ENCODE data around the gene ALX3. TPM values are rescaled to one million over a fixed set of nuclear protein-coding genes. Genes with fewer than 3 reads are reported as not detected.

The ALX3 gene
- polyA plus RNA-seq, 1 experiment = not detected

DNA sequence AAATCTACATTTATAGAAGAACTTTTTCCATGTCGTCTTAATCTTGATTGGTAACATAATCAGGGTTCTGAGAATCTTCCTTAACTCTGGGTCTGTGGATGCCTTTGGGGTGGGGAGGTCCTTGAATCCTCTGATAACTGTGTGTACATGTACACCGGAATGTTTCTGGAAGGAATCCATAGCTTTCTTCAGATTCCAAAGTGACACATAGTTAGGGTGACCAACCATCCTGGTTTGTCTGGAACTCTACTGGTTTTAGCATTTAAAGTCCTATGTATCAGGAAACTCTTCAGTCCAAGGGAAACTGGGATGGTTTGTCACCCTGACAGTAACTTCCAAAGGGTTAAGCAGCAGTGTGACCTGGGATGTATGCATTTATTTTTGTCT lies 19.2 kb downstream of the ALX3 start:
- no peaks in the 10 kb centered on the region for H3K27me3 ChIP-seq (ENCODE audit: control insufficient read depth, insufficient read depth, low read length)
- DNase-seq (ENCODE audit: low read depth, low spot score) = no peak
- H3K9me3 ChIP-seq (ENCODE audit: control insufficient read depth, insufficient read depth, low read length) = no peaks in the 10 kb centered on the region
- ChIA-PET POLR2A (no interaction called here), CTCF (interaction anchor here (1.2 to 5.3 kb wide), 8 partner anchors 9 to 261 kb away, joined by 3 to 64 read pairs (median 4); no protein-coding TSS in a partner anchor)
- H3K27ac ChIP-seq (ENCODE audit: low read depth, low read length) = no peak overlapping the region
- TF ChIP-seq, protein P1, sequence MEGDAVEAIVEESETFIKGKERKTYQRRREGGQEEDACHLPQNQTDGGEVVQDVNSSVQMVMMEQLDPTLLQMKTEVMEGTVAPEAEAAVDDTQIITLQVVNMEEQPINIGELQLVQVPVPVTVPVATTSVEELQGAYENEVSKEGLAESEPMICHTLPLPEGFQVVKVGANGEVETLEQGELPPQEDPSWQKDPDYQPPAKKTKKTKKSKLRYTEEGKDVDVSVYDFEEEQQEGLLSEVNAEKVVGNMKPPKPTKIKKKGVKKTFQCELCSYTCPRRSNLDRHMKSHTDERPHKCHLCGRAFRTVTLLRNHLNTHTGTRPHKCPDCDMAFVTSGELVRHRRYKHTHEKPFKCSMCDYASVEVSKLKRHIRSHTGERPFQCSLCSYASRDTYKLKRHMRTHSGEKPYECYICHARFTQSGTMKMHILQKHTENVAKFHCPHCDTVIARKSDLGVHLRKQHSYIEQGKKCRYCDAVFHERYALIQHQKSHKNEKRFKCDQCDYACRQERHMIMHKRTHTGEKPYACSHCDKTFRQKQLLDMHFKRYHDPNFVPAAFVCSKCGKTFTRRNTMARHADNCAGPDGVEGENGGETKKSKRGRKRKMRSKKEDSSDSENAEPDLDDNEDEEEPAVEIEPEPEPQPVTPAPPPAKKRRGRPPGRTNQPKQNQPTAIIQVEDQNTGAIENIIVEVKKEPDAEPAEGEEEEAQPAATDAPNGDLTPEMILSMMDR (IDR thresholded peaks at IDR 0.05; ENCODE audit: low read depth, low read length) = no peak
- no peak overlapping the region for H3K4me3 ChIP-seq (ENCODE audit: low read depth, low read length)

DNA sequence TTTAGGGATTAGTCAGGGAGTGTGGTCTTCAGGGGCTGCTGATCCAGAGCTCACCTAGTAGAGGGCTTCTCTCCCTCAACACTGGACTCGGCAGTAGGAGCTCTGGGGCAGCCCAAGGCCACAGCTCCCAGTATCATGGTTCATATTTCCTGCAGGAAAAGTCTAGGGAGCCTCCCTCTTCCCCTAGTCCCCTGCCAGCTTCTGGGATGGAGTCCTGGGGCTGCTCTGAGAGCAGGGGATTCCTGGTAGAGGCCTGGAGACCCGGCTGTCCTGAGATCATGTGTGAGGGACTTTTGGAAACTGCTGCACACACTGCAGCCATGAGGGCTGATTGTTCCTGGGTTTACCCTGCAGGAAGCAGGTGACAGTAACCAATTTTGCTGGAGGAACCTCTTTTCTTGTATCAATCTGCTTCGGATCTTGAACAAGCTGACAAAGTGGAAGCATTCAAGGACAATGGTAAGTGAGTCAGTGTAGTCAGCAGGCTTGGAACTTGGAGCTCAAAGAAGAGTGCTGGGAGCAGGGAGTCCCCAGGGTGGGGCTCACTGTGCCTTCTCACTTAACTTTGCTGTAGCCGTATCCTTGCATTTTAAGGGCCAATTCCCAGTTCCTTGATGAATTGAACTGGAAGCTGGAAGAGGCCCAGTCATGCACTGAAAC lies 19.7 kb downstream of the ALX3 start:
- no peaks in the 10 kb centered on the region for H3K27me3 ChIP-seq (ENCODE audit: control insufficient read depth, insufficient read depth, low read length)
- TF ChIP-seq, protein P1 (IDR thresholded peaks at IDR 0.05; ENCODE audit: low read depth, low read length) = no peak
- ChIA-PET POLR2A (interaction anchor here (0.6 kb wide), 1 partner anchor 23 kb away, joined by 6 read pairs; no protein-coding TSS in a partner anchor), CTCF (interaction anchor here (0.8 to 5.3 kb wide), 10 partner anchors 9 to 277 kb away, joined by 3 to 64 read pairs (median 4); no protein-coding TSS in a partner anchor)
- H3K9me3 ChIP-seq (ENCODE audit: control insufficient read depth, insufficient read depth, low read length) = no peaks in the 10 kb centered on the region
- DNase-seq (ENCODE audit: low read depth, low spot score) = no peak
- H3K4me3 ChIP-seq (ENCODE audit: low read depth, low read length) = no peak overlapping the region
- no peak overlapping the region for H3K27ac ChIP-seq (ENCODE audit: low read depth, low read length)

DNA sequence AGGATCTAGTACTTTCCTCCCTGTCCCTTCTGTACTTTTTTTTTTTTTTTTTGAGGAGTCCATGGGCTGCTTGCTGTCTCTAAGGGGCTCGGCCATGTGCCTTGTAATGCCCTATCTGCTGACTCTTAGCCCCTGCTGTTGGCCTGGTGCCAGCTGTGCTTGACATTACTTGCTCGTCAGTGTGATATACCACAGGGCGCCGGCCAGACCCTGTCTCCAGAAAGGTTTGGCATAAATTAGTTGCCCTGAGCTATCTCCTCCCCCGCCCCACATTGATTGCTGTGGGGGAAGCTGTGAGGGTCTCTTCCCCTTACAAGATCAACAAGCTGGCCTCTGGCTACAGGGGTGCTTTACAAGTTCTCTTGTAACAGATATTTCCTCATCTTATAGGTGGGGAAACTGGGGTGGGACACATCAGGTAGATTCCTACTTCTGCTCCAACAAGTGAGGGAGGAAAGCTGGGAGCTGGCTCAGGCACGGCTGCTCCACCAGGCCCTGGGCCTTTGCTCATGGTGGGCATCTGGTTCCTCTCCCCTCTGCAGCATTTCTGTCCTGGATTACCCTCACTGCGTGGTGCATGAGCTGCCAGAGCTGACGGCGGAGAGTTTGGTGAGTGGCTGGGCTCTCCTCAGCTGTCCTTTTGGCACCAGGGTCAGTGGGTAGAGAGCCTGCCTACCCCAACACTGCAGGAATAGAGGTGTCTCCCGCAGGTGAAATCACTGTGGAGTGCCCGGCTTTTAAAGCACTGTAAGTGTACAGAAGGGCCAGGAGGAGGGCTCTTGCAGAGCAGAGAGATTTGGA lies 20.5 kb downstream of the ALX3 start:
- no peak overlapping the region for H3K4me3 ChIP-seq (ENCODE audit: low read depth, low read length)
- CTCF ChIA-PET = interaction anchor here (0.6 to 5.3 kb wide), 7 partner anchors 10 to 276 kb away, joined by 3 to 64 read pairs (median 4); no protein-coding TSS in a partner anchor
- no peak overlapping the region for H3K27ac ChIP-seq (ENCODE audit: low read depth, low read length)
- TF ChIP-seq, protein P1 (IDR thresholded peaks at IDR 0.05; ENCODE audit: low read depth, low read length) = no peak
- no peaks in the 10 kb centered on the region for H3K27me3 ChIP-seq (ENCODE audit: control insufficient read depth, insufficient read depth, low read length)
- POLR2A ChIA-PET = interaction anchor here (0.6 kb wide), 1 partner anchor 22 kb away, joined by 6 read pairs; no protein-coding TSS in a partner anchor
- H3K9me3 ChIP-seq (ENCODE audit: control insufficient read depth, insufficient read depth, low read length) = no peaks in the 10 kb centered on the region
- DNase-seq (ENCODE audit: low read depth, low spot score) = no peak

DNA sequence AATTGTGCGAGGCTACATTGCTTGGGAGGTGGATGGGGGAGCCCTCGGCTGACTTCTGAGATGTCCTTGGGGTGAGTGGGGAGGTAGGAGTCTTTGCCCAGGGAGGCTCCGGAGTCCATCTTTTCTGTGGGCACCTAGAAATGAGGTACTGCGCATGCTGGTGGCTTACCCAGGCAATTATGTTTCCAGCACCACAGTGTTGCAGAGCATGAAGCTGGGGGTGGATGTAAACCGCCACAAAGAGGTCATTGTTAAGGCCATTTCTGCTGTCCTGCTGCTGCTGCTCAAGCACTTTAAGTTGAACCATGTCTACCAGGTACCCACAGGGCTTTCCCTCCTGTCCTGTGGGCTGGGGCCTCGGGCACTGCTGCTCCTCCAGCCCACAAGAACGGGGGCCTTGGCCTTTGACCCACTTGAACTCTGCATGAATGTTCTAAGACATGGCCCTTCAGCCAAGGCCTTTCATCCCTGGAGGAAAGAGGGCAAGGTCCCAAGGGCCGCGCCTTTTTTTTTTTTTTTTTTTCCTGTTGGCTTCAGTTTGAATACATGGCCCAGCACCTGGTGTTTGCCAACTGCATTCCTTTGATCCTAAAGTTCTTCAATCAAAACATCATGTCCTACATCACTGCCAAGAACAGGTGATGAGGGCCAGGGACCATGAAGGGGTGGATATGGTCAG lies 21.4 kb downstream of the ALX3 start:
- CTCF ChIA-PET = interaction anchor here (0.6 to 1.1 kb wide), 2 partner anchors 39 to 68 kb away, joined by 3 read pairs; no protein-coding TSS in a partner anchor
- no peak for DNase-seq (ENCODE audit: low read depth, low spot score)
- no peaks in the 10 kb centered on the region for H3K27me3 ChIP-seq (ENCODE audit: control insufficient read depth, insufficient read depth, low read length)
- H3K9me3 ChIP-seq (ENCODE audit: control insufficient read depth, insufficient read depth, low read length) = no peaks in the 10 kb centered on the region
- POLR2A ChIA-PET = no interaction called here
- no peak overlapping the region for H3K27ac ChIP-seq (ENCODE audit: low read depth, low read length)
- H3K4me3 ChIP-seq (ENCODE audit: low read depth, low read length) = no peak overlapping the region
- TF ChIP-seq, protein P1 (IDR thresholded peaks at IDR 0.05; ENCODE audit: low read depth, low read length) = no peak

Measured in AG04450 (cell line).